ENCODE results near the gene CD8B2.
"Not testable (repeated sequence)": the region's sequence is repeated elsewhere in the genome, so short reads cannot be mapped to it uniquely, and the experiment has no call there.

The CD8B2 gene

GRCh38 chr2:106553321-106553720 is 66.2 kb downstream of the CD8B2 start:
- DNase-seq, result no peak

GRCh38 chr2:106554411-106554810 is 67.2 kb downstream of the CD8B2 start:
- DNase-seq, result no peak

DNA sequence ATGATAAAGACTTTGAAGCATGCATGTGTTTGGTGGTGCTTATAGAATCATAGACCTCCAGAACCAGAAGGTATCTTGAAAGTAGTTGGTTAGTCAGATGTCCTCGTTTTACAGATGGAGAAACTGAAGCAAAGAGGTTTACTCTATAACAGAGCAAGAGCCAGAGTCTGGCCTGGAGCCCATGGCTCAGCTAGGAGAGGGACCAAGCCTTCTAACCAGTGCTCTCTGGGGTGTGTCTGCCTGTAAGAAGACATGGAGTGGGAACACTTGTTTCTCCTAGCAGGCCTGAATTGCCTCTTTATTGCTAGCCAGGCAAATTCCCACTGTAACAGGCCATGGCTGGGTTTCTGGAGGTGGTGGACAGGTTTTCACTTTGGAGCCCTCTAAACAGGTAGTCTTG is 67.9 kb downstream of the CD8B2 start:
- DNase-seq, result no peak

DNA sequence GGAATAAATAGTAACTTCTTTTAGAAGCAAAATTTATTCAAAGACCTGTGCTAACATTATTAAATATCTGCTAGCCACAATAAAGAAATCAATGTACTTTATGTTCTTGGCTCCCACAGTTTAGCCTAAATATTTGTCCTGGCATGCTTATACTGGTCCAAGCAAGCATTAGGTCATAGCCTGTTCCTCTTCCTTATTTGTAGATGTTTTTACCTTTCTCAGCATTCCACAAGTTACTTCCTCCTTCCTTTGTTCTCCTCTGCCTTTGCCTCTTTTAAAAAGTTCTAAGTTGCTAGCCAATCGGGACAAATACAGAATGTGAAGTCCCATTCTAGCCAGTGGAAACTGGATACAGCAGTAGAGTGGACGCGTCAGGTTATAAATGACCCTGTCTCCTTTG is 72.6 kb downstream of the CD8B2 start:
- not testable (repeated sequence) for DNase-seq

GRCh38 chr2:106560773-106561172 is 73.6 kb downstream of the CD8B2 start:
- no peak for DNase-seq

- DNase-seq, result no peak
These were observed 74.2 kb downstream of the CD8B2 start for GRCh38 chr2:106561356-106561755.

- no peak for DNase-seq
These were observed 74.6 kb downstream of the CD8B2 start for GRCh38 chr2:106561803-106562202.

DNA sequence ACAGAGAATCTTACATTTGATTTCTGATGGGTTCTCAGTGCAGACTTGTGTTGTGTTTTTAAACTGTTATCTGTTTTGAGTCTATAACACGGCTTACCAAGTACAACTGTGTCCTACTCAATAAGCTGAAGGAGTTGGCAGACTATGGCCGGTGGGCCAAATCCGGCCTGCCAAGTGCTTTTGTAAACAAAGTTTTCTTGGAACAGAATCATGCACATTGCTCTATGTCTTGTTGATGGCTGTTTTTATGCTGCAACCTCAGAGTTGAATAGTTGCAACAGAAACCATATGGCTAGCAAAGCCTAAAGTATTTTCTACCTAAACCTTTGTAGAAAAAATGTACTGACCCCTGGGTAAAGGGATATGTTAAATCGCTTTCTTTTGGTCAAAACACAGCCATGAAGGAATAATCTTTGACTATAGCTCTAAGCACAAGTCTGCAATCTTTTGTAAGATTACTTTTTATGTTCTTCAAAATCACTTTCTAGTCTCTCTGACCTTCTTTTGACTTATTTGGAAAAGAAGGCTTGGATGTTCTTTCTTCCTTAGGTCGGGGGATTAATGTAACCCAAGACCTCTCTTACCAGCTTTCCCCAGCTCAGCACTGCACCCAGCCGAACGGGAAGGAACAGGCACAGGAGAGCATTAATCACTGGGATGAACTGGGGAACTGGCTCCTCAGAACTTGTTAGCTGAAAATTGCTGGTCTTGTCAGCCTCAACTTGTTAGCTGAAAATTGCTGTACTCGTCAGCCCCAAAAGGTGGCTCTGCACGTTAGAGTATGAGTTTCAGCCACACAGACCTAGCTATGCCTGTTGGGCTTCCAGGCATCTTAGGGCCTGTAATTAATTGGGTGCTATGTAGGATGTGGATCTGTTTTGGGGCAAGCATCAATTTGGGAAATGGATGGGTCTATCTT is 75.4 kb downstream of the CD8B2 start:
- DNase-seq, result no peak

DNA sequence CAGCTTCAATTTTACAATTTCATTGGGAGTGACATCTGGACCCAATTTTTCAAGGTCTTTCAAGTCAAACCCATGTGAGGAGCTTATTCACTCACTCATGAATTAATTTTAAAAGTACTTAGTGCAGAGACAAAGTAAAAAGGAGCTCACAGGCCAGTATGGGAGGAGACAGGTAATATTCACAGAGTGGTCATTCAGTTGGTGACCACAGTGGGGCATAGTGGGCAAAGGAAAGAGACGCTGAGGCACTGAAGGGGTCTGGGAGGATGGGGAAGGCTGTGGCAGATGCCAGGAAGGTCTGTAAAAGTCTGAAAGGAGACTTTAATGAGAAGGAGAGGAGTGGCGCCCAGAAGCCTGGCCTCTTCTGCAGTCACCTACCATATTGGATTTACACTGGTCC is 76.0 kb downstream of the CD8B2 start:
- no peak for DNase-seq

DNA sequence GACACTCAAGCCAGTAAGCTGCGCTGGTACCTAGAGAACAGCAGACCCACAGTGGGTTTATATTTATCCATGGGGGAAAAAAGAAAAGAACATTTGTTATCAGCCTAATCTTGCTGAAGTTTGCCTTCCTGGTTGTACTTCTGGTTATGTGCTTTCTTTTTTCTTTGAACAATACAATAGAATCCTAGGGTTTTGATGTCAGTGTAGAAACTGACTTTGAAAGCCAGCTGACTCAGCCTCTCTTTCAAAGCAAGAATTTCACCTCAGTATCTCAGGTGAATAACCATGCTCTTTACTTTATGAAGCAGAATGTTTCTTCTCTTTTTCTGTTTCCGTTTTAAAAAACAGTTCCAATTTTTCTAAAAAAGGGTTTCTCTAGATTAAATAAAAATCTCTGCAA is 78.4 kb downstream of the CD8B2 start:
- DNase-seq, result no peak

DNA sequence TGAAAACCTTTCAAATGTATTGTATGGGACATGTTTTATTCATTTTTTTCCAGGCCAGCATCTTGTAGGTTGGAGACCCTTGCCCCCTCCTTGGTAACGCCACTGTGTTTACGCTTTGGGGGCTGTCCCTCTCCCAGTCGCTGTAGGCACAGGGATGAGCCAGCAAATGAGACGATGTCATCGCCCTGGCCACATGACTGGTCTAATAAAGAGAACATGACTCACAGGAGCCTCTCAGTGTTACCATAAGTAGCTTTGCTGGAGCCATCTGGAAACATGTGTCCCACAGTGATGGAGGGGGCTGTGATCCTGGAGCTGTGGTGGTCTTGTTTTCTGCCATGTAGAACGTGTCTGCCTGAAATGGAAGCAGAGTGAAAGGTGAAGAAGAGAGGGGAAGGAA is 78.9 kb downstream of the CD8B2 start:
- DNase-seq, result no peak

GRCh38 chr2:106566484-106566883 is 79.3 kb downstream of the CD8B2 start:
- DNase-seq, result not testable (repeated sequence)

- DNase-seq, result no peak
These were observed 83.2 kb downstream of the CD8B2 start for GRCh38 chr2:106570316-106570715.
